ENCODE data around the gene CCDC183. TPM values are rescaled to one million over a fixed set of nuclear protein-coding genes. Genes with fewer than 3 reads are reported as not detected.
"Not testable (repeated sequence)": the region's sequence is repeated elsewhere in the genome, so short reads cannot be mapped to it uniquely, and the experiment has no call there.

The CCDC183 gene
- total RNA-seq, 5 donors from 2014 or later (not counting 1 experiment from before 2014, with no cell fraction given): 1.9 to 2.9 (median 2.3) TPM

- DNase-seq: peak; percentile 70 to 96 (median 85)
- Mint-ChIP-seq H3K27me3 (peaks cover 0 to 2% of the 10 kb centered on the region in 2 donors), H3K27ac (peak overlapping the region in 1 of 2 donors; percentile 58), H3K4me1 (peaks cover 31 to 35% (median 34%) of the 10 kb centered on the region in 3 donors), H3K9me3 (no peaks in the 10 kb centered on the region), H3K4me3 (peak overlapping the region; percentile 78 to 81 (median 78)), H3K36me3 (no peaks in the 10 kb centered on the region)
- H3K36me3 ChIP-seq (ENCODE audit: control insufficient read depth in 2 of 2, extremely low read depth in 1 of 2, insufficient read depth in 1 of 2, low read length in 1 of 2): no peaks in the 10 kb centered on the region
- H3K4me3 ChIP-seq (ENCODE audit: control insufficient read depth in 1 of 2, extremely low read depth in 1 of 2, low read length in 1 of 2): peak overlapping the region; percentile 64 to 71
- no peaks in the 10 kb centered on the region for H3K9me3 ChIP-seq
- H3K4me1 ChIP-seq (ENCODE audit: control insufficient read depth in 1 of 2, extremely low read depth in 1 of 2, insufficient read depth in 2 of 2, low read length in 2 of 2): peaks cover 4 to 36% of the 10 kb centered on the region in 2 experiments
- peaks cover 0 to 32% of the 10 kb centered on the region in 2 experiments for H3K27me3 ChIP-seq (replicated peaks in 1 of 2; ENCODE audit: control insufficient read depth in 2 of 2, extremely low read depth in 1 of 2, insufficient read depth in 2 of 2, low read length in 1 of 2)
- under 1% methylated on average over 45 of the region's 63 CpGs for WGBS (ENCODE audit: insufficient coverage)
- no peak overlapping the region for H3K27ac ChIP-seq (ENCODE audit: low read length)
- CTCF ChIA-PET: interaction anchor here in 1 of 2 donors (0.5 to 0.6 kb wide), 2 partner anchors 271 to 387 kb away, joined by 3 to 4 read pairs; no protein-coding TSS in a partner anchor
- ATAC-seq (replicated peaks in 1 of 4): peak; percentile 77 to 88 (median 82)
- POLR2A ChIA-PET: interaction anchor here (0.5 to 0.7 kb wide), 5 partner anchors 11 to 333 kb away, joined by 3 to 9 read pairs (median 3); no protein-coding TSS in a partner anchor
Measured at GRCh38 chr9:136799854-136800657, 3.9 kb downstream of the CCDC183 start.

GRCh38 chr9:136802321-136802720 is 6.2 kb downstream of the CCDC183 start:
- Histone ChIP-seq H3K4me1 (ENCODE audit: control insufficient read depth in 1 of 2, extremely low read depth in 1 of 2, insufficient read depth in 2 of 2, low read length in 2 of 2) (peaks cover 10 to 45% of the 10 kb centered on the region in 2 experiments), H3K27me3 (replicated peaks in 1 of 2; ENCODE audit: control insufficient read depth in 2 of 2, extremely low read depth in 1 of 2, insufficient read depth in 2 of 2, low read length in 1 of 2) (peaks cover 0 to 32% of the 10 kb centered on the region in 2 experiments), H3K36me3 (ENCODE audit: control insufficient read depth in 2 of 2, extremely low read depth in 1 of 2, insufficient read depth in 1 of 2, low read length in 1 of 2) (peaks cover 0 to 4% of the 10 kb centered on the region in 2 donors), H3K4me3 (ENCODE audit: control insufficient read depth in 1 of 2, extremely low read depth in 1 of 2, low read length in 1 of 2) (no peak overlapping the region), H3K27ac (ENCODE audit: low read length) (no peak overlapping the region), H3K9me3 (no peaks in the 10 kb centered on the region)
- Mint-ChIP-seq H3K27ac (no peak overlapping the region), H3K4me1 (peaks cover 27 to 34% (median 33%) of the 10 kb centered on the region in 3 donors), H3K36me3 (no peaks in the 10 kb centered on the region), H3K9me3 (no peaks in the 10 kb centered on the region), H3K27me3 (no peaks in the 10 kb centered on the region), H3K4me3 (peak overlapping the region in 1 of 3 donors; percentile 23)
- ChIA-PET CTCF (no interaction called here), POLR2A (no interaction called here)
- DNase-seq (no peak), ATAC-seq (replicated peaks in 1 of 4) (no peak)
- 83% methylated on average over 2 of the region's 6 CpGs for WGBS (ENCODE audit: insufficient coverage)

- H3K27ac ChIP-seq (ENCODE audit: low read length); H3K9me3 ChIP-seq; CTCF ChIA-PET; H3K27me3 Mint-ChIP-seq; POLR2A ChIA-PET; H3K4me3 Mint-ChIP-seq; DNase-seq; H3K27ac Mint-ChIP-seq; H3K36me3 ChIP-seq (ENCODE audit: control insufficient read depth in 2 of 2, extremely low read depth in 1 of 2, insufficient read depth in 1 of 2, low read length in 1 of 2); H3K9me3 Mint-ChIP-seq; H3K36me3 Mint-ChIP-seq; H3K4me3 ChIP-seq (ENCODE audit: control insufficient read depth in 1 of 2, extremely low read depth in 1 of 2, low read length in 1 of 2); ATAC-seq (replicated peaks in 1 of 4): not testable (repeated sequence)
- H3K4me1 Mint-ChIP-seq: peaks cover 24 to 33% (median 33%) of the 10 kb centered on the region in 3 donors
- H3K27me3 ChIP-seq (replicated peaks in 1 of 2; ENCODE audit: control insufficient read depth in 2 of 2, extremely low read depth in 1 of 2, insufficient read depth in 2 of 2, low read length in 1 of 2): peaks cover 0 to 32% of the 10 kb centered on the region in 2 experiments
- WGBS (ENCODE audit: insufficient coverage): 90% methylated on average over 2 of the region's 9 CpGs
- peaks cover 10 to 45% of the 10 kb centered on the region in 2 experiments for H3K4me1 ChIP-seq (ENCODE audit: control insufficient read depth in 1 of 2, extremely low read depth in 1 of 2, insufficient read depth in 2 of 2, low read length in 2 of 2)
Measured at GRCh38 chr9:136803009-136803550, 6.9 kb downstream of the CCDC183 start.

- Mint-ChIP-seq H3K9me3 (no peaks in the 10 kb centered on the region), H3K27me3 (no peaks in the 10 kb centered on the region), H3K4me1 (peaks cover 27 to 35% (median 35%) of the 10 kb centered on the region in 3 donors), H3K36me3 (no peaks in the 10 kb centered on the region), H3K27ac (no peak overlapping the region), H3K4me3 (no peak overlapping the region)
- ChIA-PET POLR2A (no interaction called here), CTCF (no interaction called here)
- DNase-seq: no peak
- peaks cover 0 to 25% of the 10 kb centered on the region in 2 experiments for H3K27me3 ChIP-seq (replicated peaks in 1 of 2; ENCODE audit: control insufficient read depth in 2 of 2, extremely low read depth in 1 of 2, insufficient read depth in 2 of 2, low read length in 1 of 2)
- no peak for ATAC-seq (replicated peaks in 1 of 4)
- no peak overlapping the region for H3K27ac ChIP-seq (ENCODE audit: low read length)
- WGBS (ENCODE audit: insufficient coverage): 98% methylated on average over 21 of the region's 22 CpGs
- H3K9me3 ChIP-seq: no peaks in the 10 kb centered on the region
- peaks cover 0 to 4% of the 10 kb centered on the region in 2 donors for H3K36me3 ChIP-seq (ENCODE audit: control insufficient read depth in 2 of 2, extremely low read depth in 1 of 2, insufficient read depth in 1 of 2, low read length in 1 of 2)
- H3K4me1 ChIP-seq (ENCODE audit: control insufficient read depth in 1 of 2, extremely low read depth in 1 of 2, insufficient read depth in 2 of 2, low read length in 2 of 2): peaks cover 11 to 45% of the 10 kb centered on the region in 2 experiments
- no peak overlapping the region for H3K4me3 ChIP-seq (ENCODE audit: control insufficient read depth in 1 of 2, extremely low read depth in 1 of 2, low read length in 1 of 2)
Measured at GRCh38 chr9:136803551-136804508, 7.7 kb downstream of the CCDC183 start.

- H3K36me3 ChIP-seq (ENCODE audit: control insufficient read depth in 2 of 2, extremely low read depth in 1 of 2, insufficient read depth in 1 of 2, low read length in 1 of 2): peaks cover 0 to 4% of the 10 kb centered on the region in 2 donors
- DNase-seq (no peak), ATAC-seq (replicated peaks in 1 of 4) (no peak)
- H3K9me3 Mint-ChIP-seq: no peaks in the 10 kb centered on the region
- H3K4me1 ChIP-seq (ENCODE audit: control insufficient read depth in 1 of 2, extremely low read depth in 1 of 2, insufficient read depth in 2 of 2, low read length in 2 of 2): peaks cover 16 to 45% of the 10 kb centered on the region in 2 experiments
- no peaks in the 10 kb centered on the region for H3K9me3 ChIP-seq
- 95% methylated on average over 15 of the region's 20 CpGs for WGBS (ENCODE audit: insufficient coverage)
- H3K36me3 Mint-ChIP-seq: no peaks in the 10 kb centered on the region
- no peak overlapping the region for H3K27ac ChIP-seq (ENCODE audit: low read length)
- H3K27ac Mint-ChIP-seq: no peak overlapping the region
- H3K27me3 ChIP-seq (replicated peaks in 1 of 2; ENCODE audit: control insufficient read depth in 2 of 2, extremely low read depth in 1 of 2, insufficient read depth in 2 of 2, low read length in 1 of 2): peaks cover 0 to 17% of the 10 kb centered on the region in 2 experiments
- peaks cover 35 to 44% (median 42%) of the 10 kb centered on the region in 3 donors for H3K4me1 Mint-ChIP-seq
- ChIA-PET CTCF (no interaction called here), POLR2A (no interaction called here)
- no peak overlapping the region for H3K4me3 Mint-ChIP-seq
- H3K4me3 ChIP-seq (ENCODE audit: control insufficient read depth in 1 of 2, extremely low read depth in 1 of 2, low read length in 1 of 2): no peak overlapping the region
- H3K27me3 Mint-ChIP-seq: no peaks in the 10 kb centered on the region
Measured at GRCh38 chr9:136804509-136805206, 8.5 kb downstream of the CCDC183 start.

All from T-cell (primary cell).